Mononuclear cell (primary cell): ENCODE results near the gene NT5C3B. TPM values are rescaled to one million over a fixed set of nuclear protein-coding genes. Genes with fewer than 3 reads are reported as not detected.
"Not testable (repeated sequence)": the region's sequence is repeated elsewhere in the genome, so short reads cannot be mapped to it uniquely, and the experiment has no call there.

Experiments used
- H3K27me3 ChIP-seq: 2 replicates; pipeline ENCODE4 v1.6.0; 2011; ENCODE audit warnings: low read length, control low read depth; ENCODE audit not compliant: insufficient read depth
- H3K4me1 ChIP-seq: 2 replicates; pipeline ENCODE4 v1.5.1; 2011; ENCODE audit warnings: mild to moderate bottlenecking, low read length, control low read depth; ENCODE audit not compliant: insufficient read depth
- H3K4me3 ChIP-seq: 2 replicates; pipeline ENCODE4 v1.5.1; 2011; ENCODE audit warnings: mild to moderate bottlenecking, low read length, moderate library complexity
- H3K9me3 ChIP-seq: 2 replicates; pipeline ENCODE4 v1.5.1; 2011; ENCODE audit warnings: low read depth, mild to moderate bottlenecking, control low read depth, low read length
- total RNA-seq: library from RNA; depleted of rRNA; stranded (reverse); fragments of >200 nt; gene quantifications from one replicate; pipeline ENCODE4 v1.2.3, GENCODE V29; 2012

Gene NT5C3B
- total RNA-seq, 1 donor, result 30.5 TPM

DNA sequence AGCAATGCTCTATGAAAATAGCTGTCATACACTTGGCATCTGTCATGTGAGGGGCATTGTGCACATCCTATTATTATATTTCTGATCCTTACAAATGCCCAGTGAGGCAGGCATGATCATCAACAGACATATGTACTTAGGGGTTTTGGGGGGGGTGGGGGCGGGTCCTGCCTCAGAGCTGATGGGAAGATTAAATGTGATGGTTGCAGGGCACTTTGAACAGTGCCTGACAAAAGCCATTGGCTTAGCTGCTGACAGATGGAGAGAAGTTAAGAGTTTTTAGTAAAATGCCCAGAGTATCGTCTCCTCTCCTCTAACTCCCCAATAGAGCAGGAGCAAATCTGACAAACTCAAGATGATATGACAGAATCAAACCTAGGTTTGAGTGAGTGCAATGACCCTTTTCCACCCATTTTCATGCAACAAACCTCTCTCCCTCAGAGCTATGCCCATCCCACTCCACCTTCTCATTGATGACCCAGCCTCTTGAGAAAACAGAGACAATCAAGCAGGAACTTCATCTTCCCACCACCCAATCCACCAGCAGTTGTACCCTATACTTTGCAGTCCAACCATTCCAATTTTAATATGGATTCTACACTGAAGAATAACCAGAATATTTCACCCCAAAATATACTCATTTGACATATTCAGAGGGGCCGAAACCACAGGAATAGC, 24.4 kb upstream of the NT5C3B start:
- H3K27me3 ChIP-seq, result no peaks in the 10 kb centered on the region
- no peak overlapping the region for H3K4me3 ChIP-seq
- H3K4me1 ChIP-seq, result peaks cover 35% of the 10 kb centered on the region
- no peaks in the 10 kb centered on the region for H3K9me3 ChIP-seq

DNA sequence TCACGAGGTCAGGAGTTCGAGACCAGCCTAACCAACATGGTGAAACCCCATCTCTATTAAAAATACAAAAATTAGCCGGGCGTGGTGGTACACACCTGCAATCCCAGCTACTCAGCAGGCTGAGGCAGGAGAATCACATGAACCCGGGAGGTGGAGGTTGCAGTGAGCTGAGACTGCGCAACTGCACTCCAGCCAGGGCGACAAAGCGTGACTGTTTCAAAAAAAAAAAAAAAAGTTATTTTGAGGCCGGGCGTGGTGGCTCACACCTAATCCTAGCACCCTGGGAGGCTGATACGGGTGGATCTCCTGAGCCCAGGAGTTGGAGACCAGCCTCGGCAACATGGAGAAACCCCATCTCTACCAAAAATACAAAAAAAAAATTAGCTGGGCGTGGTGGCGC, 15.3 kb upstream of the NT5C3B start:
- not testable (repeated sequence) for H3K9me3 ChIP-seq, H3K4me1 ChIP-seq, H3K4me3 ChIP-seq, H3K27me3 ChIP-seq

DNA sequence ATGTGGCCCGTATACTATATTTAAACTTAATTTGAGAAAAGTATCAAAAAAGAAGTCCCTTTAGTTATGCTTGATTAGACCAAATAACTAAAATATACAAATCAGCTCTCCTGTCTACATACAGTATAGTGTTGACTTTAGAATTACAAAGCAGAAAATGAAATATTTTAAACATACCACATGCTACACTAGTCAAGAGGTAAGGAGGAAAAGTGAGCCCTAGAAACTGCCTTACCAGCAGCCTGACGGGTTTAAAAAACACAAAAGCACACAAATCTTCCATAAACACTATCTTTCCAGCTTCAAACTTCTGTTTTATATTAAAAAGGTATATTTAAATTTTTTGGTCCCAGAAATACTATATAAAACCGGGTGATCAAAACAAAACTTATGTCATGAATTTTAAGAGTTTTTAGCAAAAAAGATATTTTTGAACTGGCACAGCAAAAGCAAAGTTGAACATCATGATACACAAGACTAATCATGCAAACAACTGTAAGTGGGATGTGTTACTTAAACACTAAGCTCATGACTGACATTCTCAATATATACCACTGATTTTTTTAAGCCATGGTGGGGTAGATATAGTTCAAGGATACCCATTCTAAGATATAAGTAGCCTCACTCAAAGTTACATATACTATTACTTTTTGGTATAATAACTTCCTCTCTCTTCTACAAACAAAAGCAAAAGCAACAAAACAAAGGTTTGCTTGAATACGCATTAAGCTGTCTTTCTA, 13.4 kb upstream of the NT5C3B start:
- Histone ChIP-seq H3K27me3 (no peaks in the 10 kb centered on the region), H3K4me3 (no peak overlapping the region), H3K9me3 (no peaks in the 10 kb centered on the region), H3K4me1 (no peaks in the 10 kb centered on the region)

DNA sequence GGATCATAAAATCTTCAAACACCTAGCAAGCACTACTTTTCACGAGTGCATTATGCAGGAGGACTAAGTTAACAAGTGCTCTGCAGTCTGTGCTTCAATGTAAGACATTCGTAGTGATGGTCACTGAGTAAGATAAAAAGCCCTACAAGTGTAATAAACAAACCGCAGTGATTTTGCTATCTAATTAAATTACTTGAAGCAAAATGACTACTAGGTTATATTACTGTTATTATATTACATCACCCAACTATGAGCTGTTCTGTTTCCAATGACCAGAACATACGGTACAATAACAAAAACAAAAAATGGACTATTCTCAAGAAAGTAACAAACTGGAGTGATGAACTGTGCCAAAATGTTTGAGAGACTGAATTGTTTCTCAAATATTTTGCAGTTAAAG, 12.8 kb upstream of the NT5C3B start:
- H3K9me3 ChIP-seq, result no peaks in the 10 kb centered on the region
- no peaks in the 10 kb centered on the region for H3K27me3 ChIP-seq
- no peaks in the 10 kb centered on the region for H3K4me1 ChIP-seq
- no peak overlapping the region for H3K4me3 ChIP-seq

DNA sequence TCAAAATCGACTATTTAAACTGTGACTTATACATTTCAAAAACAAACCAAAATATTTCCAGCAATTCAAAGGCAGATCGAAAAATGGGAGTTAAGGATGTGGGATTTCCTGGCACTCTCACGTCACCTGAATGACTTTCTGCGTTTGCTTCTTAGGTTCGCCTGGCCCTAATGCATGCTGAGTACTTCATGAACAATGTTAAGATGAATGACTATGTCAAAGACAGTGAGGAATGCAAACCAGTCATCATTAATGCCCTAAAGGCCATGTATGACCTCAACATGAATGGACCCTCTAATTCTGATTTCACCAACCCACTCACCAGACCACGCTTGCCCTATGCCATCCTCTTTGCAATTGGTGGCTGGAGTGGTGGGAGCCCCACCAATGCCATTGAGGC, 8.9 kb upstream of the NT5C3B start:
- Histone ChIP-seq H3K4me3 (no peak overlapping the region), H3K9me3 (no peaks in the 10 kb centered on the region), H3K27me3 (no peaks in the 10 kb centered on the region), H3K4me1 (no peaks in the 10 kb centered on the region)

DNA sequence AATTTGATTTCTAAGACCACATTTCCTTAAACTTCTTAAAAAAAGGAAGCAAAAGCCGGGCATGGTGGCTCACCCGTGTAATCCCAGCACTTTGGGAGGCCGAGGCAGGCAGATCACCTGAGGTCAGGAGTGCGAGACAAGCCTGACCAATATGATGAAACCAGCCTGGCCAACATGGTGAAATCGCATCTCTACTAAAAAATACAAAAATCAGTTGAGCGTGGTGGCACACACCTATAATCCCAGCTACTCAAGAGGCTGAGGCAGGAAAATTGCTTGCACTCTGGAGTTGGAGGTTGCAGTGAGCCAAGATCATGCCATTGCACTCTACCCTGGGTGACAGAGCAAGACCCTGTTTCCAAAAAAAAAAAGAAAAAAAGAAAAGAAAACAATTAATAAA, 4.7 kb upstream of the NT5C3B start:
- H3K9me3 ChIP-seq, H3K4me1 ChIP-seq, H3K4me3 ChIP-seq, H3K27me3 ChIP-seq: not testable (repeated sequence)

DNA sequence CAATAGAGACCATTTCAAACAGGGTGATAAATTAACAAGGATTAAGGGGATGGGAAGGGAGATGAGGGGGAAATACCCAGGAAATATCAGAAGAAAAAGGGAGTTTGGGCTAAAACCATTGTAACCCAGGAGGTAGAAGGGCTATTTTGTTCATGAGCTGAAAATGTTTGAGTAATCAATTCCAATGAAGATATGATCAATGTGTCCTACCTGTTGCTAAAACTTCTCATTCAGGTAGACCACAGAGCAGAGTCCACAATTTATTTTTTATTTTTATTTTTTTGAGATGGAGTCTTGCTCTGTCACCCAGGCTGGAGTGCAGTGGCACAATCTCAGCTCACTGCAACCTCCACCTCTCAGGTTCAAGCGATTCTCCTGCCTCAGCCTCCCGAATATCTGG, 3.4 kb upstream of the NT5C3B start:
- H3K27me3 ChIP-seq, H3K9me3 ChIP-seq: not testable (repeated sequence)

DNA sequence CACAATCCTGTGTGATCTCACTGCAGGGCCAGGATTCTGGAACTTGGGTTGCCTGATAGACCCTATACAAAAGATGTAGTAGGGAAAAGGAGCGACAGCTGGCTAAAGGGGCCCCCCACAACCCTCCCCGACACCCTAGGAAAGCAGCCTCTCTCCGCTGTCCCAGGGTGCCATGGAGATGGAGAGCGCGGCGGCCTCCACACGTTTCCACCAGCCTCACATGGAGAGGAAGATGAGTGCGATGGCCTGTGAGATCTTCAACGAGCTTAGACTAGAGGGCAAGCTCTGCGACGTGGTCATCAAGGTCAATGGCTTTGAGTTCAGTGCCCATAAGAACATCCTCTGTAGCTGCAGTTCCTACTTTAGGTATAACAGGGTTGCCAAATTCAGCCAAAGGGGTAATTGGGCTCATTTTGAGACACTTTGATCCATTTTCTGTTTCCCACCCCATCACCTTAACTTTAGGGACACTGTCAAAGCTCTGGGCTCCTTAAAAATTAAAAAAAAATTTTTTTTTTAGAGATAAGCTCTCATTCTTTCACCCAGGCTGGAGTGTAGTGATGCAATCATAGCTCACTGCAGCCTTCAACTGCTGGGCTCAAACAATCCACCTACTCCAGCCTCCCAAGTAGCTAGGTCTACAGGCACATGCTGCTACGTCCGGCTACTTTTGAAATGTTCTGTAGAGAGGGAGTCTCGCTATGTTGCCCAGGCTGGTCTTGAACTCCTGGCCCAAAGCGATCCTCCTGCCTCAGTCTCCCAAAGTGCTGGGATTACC, 1.9 kb upstream of the NT5C3B start, which contains the start of gene KLHL10:
Gene KLHL10, plus strand, starts transcription at position 65 of the 778 bp plus-strand sequence. Its CDS starts 108 bp downstream, at position 173.
- no peaks in the 10 kb centered on the region for H3K27me3 ChIP-seq
- H3K4me3 ChIP-seq, result no peak within 1 kb of the TSS
- H3K4me1 ChIP-seq, result peaks cover 14% of the 10 kb centered on the region
- H3K9me3 ChIP-seq, result no peaks in the 10 kb centered on the region

More for the DNA sequence above, 3.4 kb upstream of the NT5C3B start:
- H3K4me1 ChIP-seq, result peaks cover 14% of the 10 kb centered on the region
- H3K4me3 ChIP-seq, result not testable (repeated sequence)

DNA sequence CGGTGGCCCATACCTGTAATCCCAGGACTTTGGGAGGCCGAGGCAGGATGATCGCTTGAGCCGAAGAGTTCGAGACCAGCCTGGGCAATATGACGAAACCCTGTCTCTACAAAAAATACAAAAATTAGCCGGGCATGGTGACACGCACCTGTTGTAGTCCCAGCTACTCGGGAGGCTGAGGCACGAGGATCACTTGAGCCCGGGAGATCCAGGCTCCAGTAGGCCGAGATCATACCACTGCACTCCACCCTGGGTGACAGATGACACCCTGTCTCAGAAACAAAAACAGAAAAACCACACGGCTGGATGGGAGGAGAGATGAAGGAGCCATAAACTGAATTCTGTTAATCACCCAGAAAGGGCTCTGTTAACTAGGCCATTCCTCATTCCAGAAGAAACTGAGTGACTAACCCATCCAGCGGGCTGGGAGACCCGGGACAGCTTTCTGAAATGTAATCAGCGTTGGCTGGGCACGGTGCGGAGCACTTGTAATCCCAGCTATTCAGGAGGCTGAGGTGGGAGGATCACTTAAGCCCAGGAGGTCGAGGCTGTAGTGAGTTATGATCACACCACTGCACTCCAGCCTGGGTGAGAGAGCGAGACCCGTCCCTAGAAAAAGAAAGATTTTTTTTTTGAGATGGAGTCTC, 641 bp upstream of the NT5C3B start:
- H3K4me3 ChIP-seq, result peak overlapping the region; percentile 20
- H3K4me1 ChIP-seq, result peaks cover 14% of the 10 kb centered on the region
- no peaks in the 10 kb centered on the region for H3K27me3 ChIP-seq
- no peaks in the 10 kb centered on the region for H3K9me3 ChIP-seq

DNA sequence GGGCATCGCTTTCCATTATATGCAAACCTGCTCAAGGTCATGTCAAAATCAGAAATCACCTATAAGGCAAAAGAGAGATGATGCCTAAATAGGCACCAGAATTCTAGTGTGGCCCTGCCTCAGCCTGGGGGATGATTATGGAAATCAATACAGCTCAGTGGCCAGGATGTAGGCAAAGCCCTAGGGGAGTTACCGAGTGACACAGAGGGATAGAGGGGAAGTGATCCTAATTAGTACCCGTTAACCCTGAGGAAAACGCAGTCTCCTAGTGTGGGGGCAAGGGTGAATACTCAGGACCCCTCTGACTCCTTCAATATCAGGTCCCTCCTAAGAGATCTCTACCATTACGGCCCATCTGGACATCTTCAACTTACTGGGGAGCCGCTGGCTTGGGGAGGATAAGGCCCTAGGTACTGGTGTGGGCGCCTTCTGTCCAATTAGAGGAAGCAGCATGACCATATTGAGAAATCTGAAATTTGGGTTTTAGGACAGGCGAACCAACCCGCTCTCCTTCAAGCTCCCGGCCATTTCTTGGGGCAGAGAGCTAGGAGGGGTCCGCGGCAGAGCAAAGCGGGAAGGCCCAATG, 725 bp downstream of the NT5C3B start:
- Histone ChIP-seq H3K9me3 (no peaks in the 10 kb centered on the region), H3K4me3 (peak overlapping the region; percentile 55), H3K27me3 (no peaks in the 10 kb centered on the region), H3K4me1 (peaks cover 14% of the 10 kb centered on the region)

DNA sequence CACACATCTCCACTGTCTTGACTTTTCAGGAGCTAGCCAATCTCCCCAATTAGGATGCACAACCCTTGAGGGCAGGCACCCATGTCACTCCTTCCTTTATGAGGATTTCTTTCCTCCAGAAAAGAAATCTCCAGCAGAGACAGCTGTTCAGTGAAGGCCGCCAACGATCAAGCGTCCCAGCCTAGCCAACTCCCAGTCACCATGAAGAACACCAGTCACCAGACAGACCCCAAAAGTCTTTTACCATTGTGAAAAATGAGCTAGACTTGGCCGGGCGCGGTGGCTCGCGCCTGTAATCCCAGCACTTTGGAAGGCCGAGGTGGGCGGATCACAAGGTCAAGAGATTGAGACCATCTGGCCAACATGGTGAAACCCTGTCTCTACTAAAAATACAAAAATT, 6.1 kb downstream of the NT5C3B start:
- H3K4me3 ChIP-seq, H3K9me3 ChIP-seq, H3K4me1 ChIP-seq, H3K27me3 ChIP-seq: not testable (repeated sequence)

DNA sequence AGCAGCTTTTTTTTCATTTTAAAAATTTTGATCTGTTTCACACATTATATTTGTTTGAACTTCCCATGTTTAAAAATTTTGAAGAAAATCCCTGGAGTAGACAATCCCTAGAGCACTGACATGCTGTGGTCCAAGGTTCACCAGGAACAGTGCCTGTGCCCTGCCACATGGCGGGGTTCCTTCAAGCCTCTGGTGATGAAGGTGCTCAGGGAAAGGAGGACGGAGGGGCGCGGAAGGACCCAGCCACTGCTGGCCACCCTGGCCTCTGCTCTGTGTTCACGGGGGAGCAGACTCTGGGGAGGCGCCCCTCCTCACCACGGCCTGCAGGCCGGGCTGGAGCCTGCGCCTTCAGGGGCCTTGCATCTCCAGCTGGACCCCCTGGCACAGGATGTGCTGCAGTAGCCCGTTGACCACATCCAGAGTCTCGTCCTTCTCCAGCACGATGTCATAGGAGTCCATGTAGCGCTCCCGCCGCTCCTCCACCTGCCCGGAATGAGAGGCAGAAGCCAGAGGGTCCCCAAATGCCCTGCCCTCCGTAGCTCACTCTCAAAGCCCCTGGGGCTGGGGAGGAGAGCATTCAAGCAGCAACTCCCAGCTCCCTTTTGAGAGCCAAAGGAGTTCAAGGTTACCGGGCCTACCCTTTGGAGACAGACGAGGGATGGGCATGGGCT, 10.7 kb downstream of the NT5C3B start:
- Histone ChIP-seq H3K9me3 (no peaks in the 10 kb centered on the region), H3K27me3 (no peaks in the 10 kb centered on the region), H3K4me1 (no peaks in the 10 kb centered on the region), H3K4me3 (no peak overlapping the region)

DNA sequence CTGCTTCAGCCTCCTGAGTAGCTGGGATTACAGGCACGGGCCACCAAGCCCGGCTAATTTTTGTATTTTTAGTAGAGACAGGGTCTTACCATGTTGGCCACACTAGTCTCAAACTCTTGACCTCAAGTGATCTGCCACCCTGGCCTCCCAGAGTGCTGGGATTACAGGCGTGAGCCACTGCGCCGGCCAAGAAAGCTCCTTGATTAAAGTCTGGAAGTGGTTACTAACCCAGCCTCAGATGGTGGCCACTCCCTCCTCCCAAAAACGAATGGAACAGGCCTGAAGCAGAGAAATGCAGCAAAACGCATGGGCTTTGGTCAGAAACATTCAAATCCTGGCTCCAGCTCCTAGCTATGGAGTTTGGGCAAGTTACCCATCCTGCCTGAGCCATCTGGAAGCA, 11.9 kb downstream of the NT5C3B start:
- H3K4me3 ChIP-seq, result no peak overlapping the region
- no peaks in the 10 kb centered on the region for H3K9me3 ChIP-seq
- no peaks in the 10 kb centered on the region for H3K27me3 ChIP-seq
- H3K4me1 ChIP-seq, result no peaks in the 10 kb centered on the region

DNA sequence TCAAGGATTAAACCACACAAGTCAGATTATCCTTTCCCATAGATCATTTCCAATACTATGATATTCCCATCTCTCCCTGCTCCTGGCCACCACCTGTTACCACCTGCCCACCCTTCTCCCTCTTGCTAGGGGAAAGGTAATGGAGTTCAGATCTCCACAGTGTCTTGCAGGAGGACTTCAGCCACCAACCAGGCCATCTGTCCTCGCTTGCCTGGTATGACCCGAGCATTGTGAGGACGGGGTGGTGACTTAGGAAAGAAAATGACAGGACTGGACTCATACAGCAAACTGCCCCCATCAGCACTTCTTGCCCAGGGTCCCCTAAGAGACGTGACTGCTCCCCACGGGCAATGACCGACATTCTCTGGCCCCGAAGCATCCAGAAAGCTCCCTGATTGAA, 12.5 kb downstream of the NT5C3B start:
- no peaks in the 10 kb centered on the region for H3K27me3 ChIP-seq
- H3K4me1 ChIP-seq, result no peaks in the 10 kb centered on the region
- H3K4me3 ChIP-seq, result no peak overlapping the region
- no peaks in the 10 kb centered on the region for H3K9me3 ChIP-seq
